HUES6 (cell line): Measurements from ENCODE around the gene NEGR1.

Source experiments
- H3K27ac ChIP-seq: 2 replicates; pipeline ENCODE4 v1.7.0; 2013; ENCODE audit warnings: low read depth, mild to moderate bottlenecking, low read length, inconsistent platforms
- H3K27me3 ChIP-seq: 2 replicates; pipeline ENCODE4 v1.6.1; 2013; ENCODE audit warnings: low read length; ENCODE audit not compliant: control insufficient read depth, insufficient read depth
- H3K36me3 ChIP-seq: 2 replicates; pipeline ENCODE4 v1.6.1; 2013; ENCODE audit warnings: low read length; ENCODE audit not compliant: control insufficient read depth, insufficient read depth
- H3K4me1 ChIP-seq: 2 replicates; pipeline ENCODE4 v1.6.1; 2013; ENCODE audit warnings: low read length; ENCODE audit not compliant: control insufficient read depth, insufficient read depth
- H3K4me3 ChIP-seq: 2 replicates; pipeline ENCODE4 v1.5.1; 2013; ENCODE audit warnings: low read depth, low read length
- H3K9ac ChIP-seq: one replicate; pipeline ENCODE4 v1.6.1; 2013; ENCODE audit warnings: mild to moderate bottlenecking, low read length
- H3K9me3 ChIP-seq: 2 replicates; pipeline ENCODE4 v1.6.1; 2013; ENCODE audit warnings: low read depth, low read length; ENCODE audit not compliant: control insufficient read depth, insufficient read depth

Gene NEGR1

DNA sequence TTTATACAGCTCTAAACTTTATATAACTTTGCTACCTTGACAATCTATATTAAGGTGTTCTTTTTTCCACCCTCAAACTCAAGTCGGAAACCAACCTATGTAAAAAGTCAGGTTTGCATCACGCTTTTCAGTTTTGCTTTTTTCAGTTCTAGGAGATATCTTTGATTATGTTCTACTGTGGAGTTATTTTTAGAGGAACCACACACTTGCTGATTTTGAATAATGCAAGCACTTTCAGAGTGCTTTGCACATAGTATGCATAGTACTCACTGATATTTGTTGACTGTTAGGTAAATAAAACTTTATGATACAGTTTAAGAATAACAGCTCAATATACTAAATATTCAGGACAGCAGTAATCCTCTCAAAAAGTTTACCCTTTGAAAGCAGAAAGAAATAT, 637.3 kb downstream of the NEGR1 start:
- no peak overlapping the region for H3K9ac ChIP-seq
- no peak overlapping the region for H3K27ac ChIP-seq
- H3K27me3 ChIP-seq, result no peaks in the 10 kb centered on the region
- no peaks in the 10 kb centered on the region for H3K9me3 ChIP-seq
- no peaks in the 10 kb centered on the region for H3K4me1 ChIP-seq
- no peak overlapping the region for H3K4me3 ChIP-seq
- no peaks in the 10 kb centered on the region for H3K36me3 ChIP-seq

DNA sequence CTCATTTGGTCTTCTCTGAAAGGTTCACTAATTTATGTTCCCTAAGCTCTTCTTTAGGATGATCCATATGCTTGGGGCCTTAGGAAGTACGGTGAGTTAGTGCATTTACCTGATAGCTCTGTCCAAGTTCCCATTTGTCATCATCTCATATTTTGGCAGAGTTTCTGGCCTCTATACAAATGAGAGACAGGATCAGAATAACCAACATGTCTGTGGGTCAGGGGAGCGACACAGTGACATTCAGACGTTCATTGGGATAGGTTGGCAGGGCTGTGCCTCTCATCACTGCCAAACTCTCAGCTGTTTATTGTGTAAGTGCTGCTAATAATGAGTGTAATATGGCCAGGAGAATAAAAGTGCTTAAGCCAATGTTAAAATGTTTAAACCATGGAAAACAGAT, 640.4 kb downstream of the NEGR1 start:
- H3K4me3 ChIP-seq, result no peak overlapping the region
- no peaks in the 10 kb centered on the region for H3K4me1 ChIP-seq

DNA sequence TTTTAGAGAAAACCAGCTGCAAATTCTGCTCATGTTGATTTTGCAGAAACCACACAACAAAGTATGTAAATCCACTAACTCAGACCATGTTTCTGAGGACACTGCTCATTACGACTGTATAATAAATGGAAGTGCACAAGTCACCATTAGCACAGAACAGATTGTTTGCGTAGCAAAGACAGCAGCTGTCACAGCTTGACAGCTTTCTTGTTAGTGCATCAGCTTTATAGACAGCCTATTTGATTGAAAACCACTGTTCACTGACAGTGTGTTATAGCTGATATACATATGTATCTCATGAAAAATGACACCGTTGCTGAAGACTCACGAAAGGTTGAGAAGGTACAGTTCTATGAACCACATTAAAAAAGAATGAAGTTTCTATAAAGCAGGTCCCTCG, 641.3 kb downstream of the NEGR1 start:
- no peaks in the 10 kb centered on the region for H3K27me3 ChIP-seq
- H3K9ac ChIP-seq, result no peak overlapping the region
- no peak overlapping the region for H3K27ac ChIP-seq
- no peaks in the 10 kb centered on the region for H3K36me3 ChIP-seq
- H3K4me3 ChIP-seq, result no peak overlapping the region
- H3K9me3 ChIP-seq, result no peaks in the 10 kb centered on the region
- H3K4me1 ChIP-seq, result no peaks in the 10 kb centered on the region

More for the DNA sequence above, 640.4 kb downstream of the NEGR1 start:
- H3K9me3 ChIP-seq, result no peaks in the 10 kb centered on the region
- H3K27me3 ChIP-seq, result no peaks in the 10 kb centered on the region
- no peak overlapping the region for H3K27ac ChIP-seq
- no peaks in the 10 kb centered on the region for H3K36me3 ChIP-seq
- no peak overlapping the region for H3K9ac ChIP-seq

DNA sequence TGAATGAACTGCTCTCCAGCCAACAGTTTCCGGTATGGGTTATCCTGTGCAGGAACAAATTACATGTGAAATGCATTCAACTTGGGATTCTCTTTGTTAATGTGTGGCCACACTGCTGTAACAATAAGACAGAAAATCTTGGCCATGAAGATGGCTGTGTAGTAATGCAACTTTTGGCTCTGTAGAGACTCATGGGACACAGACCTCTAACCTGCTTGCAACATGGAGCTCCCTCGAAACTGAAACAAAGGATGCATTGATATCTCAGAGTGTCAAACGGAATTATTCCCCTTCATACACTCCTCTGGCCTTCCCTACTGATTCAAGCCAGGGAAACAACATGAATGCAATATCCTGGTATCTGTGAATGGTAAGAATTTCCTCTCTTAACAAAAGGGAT, 642.2 kb downstream of the NEGR1 start:
- Histone ChIP-seq H3K36me3 (no peaks in the 10 kb centered on the region), H3K27me3 (no peaks in the 10 kb centered on the region), H3K27ac (no peak overlapping the region), H3K4me3 (no peak overlapping the region), H3K9me3 (no peaks in the 10 kb centered on the region), H3K9ac (no peak overlapping the region), H3K4me1 (no peaks in the 10 kb centered on the region)

DNA sequence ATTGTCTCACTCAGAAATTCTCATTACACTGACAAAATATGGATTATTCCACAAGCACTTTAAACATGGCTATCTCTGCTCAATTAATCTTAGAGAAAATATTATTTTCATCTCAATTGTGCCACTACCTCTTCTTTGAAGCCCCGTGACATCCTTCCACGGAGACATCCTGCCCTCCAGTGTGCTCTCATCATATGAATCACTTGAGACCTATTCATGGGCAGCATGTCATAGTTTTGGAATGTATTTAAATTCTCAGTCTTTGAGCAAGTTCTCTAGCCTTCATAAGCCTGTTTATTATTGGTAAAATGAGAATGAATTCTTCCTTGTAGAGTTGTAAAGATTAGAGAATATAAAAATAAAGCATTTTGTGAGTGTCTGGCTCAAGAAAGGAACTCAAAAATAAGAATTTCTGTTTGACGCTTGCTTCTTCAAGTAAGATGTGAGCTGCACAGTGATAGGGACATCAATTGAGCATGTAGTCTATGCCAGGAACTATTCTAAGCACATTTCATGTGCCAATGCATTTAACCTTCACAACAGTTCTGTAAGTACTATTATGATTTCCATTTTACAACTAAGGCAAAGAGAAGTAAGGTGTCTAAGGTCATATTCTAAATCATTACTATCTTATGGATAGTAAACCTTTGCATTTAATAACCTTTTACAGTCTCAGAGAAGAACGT, 644.1 kb downstream of the NEGR1 start:
- Histone ChIP-seq H3K36me3 (no peaks in the 10 kb centered on the region), H3K27me3 (no peaks in the 10 kb centered on the region), H3K4me1 (no peaks in the 10 kb centered on the region), H3K9me3 (no peaks in the 10 kb centered on the region), H3K27ac (no peak overlapping the region), H3K4me3 (no peak overlapping the region), H3K9ac (no peak overlapping the region)

DNA sequence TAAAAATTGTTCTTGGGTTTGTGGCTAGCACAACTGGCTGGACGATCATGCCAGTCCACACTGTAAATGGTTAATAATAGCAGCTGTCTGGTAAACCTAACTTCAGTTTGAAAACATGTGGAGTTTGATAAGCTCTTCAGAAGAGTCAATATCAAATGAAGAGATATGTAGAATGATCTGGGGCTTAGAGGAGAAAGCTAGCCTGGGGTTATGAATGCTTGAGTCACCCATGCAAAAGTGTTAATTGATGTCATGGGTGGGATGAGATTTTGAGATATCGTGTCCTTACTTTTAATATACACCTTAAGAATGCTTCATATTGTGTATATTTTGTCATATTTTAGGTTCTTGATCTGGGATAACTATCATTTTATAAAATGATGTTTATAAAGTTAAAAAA, 646.8 kb downstream of the NEGR1 start:
- Histone ChIP-seq H3K4me3 (no peak overlapping the region), H3K4me1 (no peaks in the 10 kb centered on the region), H3K27me3 (no peaks in the 10 kb centered on the region), H3K9ac (no peak overlapping the region), H3K9me3 (no peaks in the 10 kb centered on the region), H3K36me3 (no peaks in the 10 kb centered on the region), H3K27ac (no peak overlapping the region)

DNA sequence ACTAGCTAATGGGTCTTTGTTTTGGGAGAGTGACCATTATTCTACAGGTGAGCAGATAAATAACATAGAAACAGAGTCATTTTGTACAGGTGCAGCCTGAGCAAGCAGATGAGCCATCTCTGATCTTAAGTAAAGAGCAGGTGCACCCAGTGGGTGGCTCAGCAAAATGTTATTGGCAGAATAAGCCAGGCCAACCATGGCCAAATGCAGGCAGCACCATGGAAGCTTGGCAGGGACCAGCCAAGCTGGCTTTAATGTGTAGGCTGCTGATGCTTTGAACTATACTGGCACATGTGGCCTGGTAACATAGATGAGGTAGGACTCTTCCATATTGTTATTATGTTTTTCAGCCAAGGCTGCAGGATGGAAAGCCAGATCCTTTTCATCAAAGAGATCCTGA, 648.2 kb downstream of the NEGR1 start:
- Histone ChIP-seq H3K9me3 (no peaks in the 10 kb centered on the region), H3K36me3 (no peaks in the 10 kb centered on the region), H3K27me3 (no peaks in the 10 kb centered on the region), H3K4me3 (no peak overlapping the region), H3K27ac (no peak overlapping the region), H3K4me1 (no peaks in the 10 kb centered on the region), H3K9ac (no peak overlapping the region)

DNA sequence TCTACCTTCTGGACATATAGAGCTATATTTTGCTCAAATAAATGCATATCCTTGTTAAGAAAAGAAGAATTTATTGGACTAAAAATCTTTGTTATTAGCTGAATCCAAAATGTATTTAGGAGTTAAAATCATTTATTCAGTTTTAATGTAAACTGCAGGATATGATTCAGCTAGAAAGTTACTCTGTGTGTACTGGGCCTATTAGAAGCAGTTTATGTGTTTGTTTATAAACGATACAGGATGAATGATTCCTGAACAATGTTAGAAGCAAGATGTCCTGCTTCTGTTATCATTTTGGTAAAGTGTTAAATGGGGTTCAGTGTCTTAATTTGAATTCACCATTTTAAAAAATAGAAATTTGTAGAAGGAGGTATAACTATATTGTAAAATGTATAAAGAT, 652.3 kb downstream of the NEGR1 start:
- Histone ChIP-seq H3K27me3 (no peaks in the 10 kb centered on the region), H3K9me3 (peaks cover 3% of the 10 kb centered on the region; the same call in 1 of the 2 replicates), H3K27ac (no peak overlapping the region), H3K4me3 (no peak overlapping the region), H3K36me3 (no peaks in the 10 kb centered on the region), H3K4me1 (no peaks in the 10 kb centered on the region), H3K9ac (no peak overlapping the region)

DNA sequence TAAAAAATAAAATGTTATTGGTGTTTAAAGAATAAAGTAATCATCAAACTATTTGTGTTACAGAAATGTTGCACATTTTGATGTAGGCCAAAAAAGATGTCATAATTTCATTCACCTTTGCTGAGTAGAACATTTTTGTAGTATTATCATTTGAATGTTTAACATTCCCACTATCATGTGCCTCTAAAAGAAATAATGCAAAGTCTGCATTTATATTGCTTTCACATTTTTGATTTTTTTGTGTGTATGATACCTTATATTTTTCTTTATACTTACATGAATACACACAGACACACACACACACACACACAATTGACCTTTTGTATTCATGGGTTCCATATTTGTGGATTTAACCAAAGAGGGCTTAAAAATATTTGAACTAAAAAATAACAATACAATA, 657.3 kb downstream of the NEGR1 start:
- Histone ChIP-seq H3K27ac (no peak overlapping the region), H3K9me3 (peaks cover 3% of the 10 kb centered on the region; the same call in 1 of the 2 replicates), H3K9ac (no peak overlapping the region), H3K4me3 (no peak overlapping the region), H3K27me3 (no peaks in the 10 kb centered on the region), H3K4me1 (no peaks in the 10 kb centered on the region), H3K36me3 (no peaks in the 10 kb centered on the region)

DNA sequence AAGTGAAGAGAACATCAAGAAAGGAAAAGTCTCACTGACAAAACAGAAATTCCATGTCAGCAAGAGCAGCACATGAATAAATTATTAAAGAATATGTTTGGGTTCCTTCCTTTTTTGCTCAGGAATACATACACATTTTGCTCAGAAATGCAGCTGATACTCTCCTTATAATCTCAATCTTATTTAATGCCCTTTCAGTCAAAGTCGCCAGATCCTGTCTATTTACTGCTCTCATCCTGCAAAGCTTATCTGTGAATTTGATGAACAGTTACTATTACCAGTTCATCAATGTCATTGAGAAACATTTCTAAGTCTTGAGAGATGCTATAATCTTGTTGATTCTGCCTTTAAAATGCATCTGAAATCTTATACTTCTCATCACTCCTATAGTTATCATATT, 658.5 kb downstream of the NEGR1 start:
- Histone ChIP-seq H3K4me1 (no peaks in the 10 kb centered on the region), H3K36me3 (no peaks in the 10 kb centered on the region), H3K4me3 (no peak overlapping the region), H3K9me3 (peaks cover 3% of the 10 kb centered on the region; the same call in 1 of the 2 replicates), H3K27me3 (no peaks in the 10 kb centered on the region), H3K27ac (no peak overlapping the region), H3K9ac (no peak overlapping the region)

DNA sequence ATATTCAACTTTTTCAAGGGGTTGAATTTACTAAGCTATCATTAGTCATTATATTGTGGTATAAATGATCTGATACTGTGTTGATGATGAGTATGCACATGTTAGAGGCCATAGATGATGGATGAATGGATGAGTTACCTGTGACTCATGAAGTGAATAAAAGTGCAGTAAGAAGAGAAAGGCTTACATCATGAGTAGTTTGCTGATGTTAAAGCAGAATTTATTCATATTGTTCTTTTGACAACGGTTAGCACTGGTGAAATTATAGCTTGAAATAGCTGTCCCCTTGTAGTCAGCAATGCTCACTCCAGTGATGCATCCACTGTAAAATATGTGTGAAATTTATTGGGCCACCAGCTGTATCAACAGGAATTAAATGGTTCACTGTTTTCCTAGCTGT, 660.6 kb downstream of the NEGR1 start:
- Histone ChIP-seq H3K4me1 (no peaks in the 10 kb centered on the region), H3K27me3 (no peaks in the 10 kb centered on the region), H3K9ac (no peak overlapping the region), H3K9me3 (peaks cover 3% of the 10 kb centered on the region; the same call in 1 of the 2 replicates), H3K4me3 (no peak overlapping the region), H3K27ac (no peak overlapping the region), H3K36me3 (no peaks in the 10 kb centered on the region)
